HCT116 (cell line): ENCODE results near the gene COL26A1. TPM values are rescaled to one million over a fixed set of nuclear protein-coding genes. Genes with fewer than 3 reads are reported as not detected.

ENCODE experiments used
- ATAC-seq: fragments of 200-7000 bp; cut with Tn5 transposase; 2 replicates; pipeline ENCODE4 v1.9.1; 2020; ENCODE audit warnings: mild to moderate bottlenecking, moderate library complexity
- BruUV-seq: library from RNA; stranded (reverse); fragments of 400-500 nt; replicated peaks from 2 replicates; lab custom pipeline; 2021; lab: Mats Ljungman, UMichigan
- CTCF ChIA-PET: fragments of 300-600 bp; sonication (Branson Sonifier 250); formaldehyde crosslinking; loops from one replicate; lab custom pipeline; 2021; ENCODE audit warnings: antibody characterized with exemption; lab: Charles Lee
- POLR2A ChIA-PET: fragments of 300-600, 350-600 bp; sonication (Branson Sonifier 250); formaldehyde crosslinking; loops from one replicate; lab custom pipeline; 2021; ENCODE audit warnings: antibody characterized with exemption; lab: Charles Lee
- RAD21 ChIA-PET, 2 experiments: fragments of 300-600 bp; sonication (Branson Sonifier 250); formaldehyde crosslinking; loops; one replicate each; lab custom pipeline; 2023; ENCODE audit warnings: low total read pairs in 2 of 2; ENCODE audit not compliant: uncharacterized antibody in 2 of 2, unreplicated experiment in 2 of 2, low non-redundant PET in 1 of 2; lab: Charles Lee
- DNase-seq: peaks from one replicate; pipeline ENCODE4 v3.0.0-alpha.2; 2010; ENCODE audit warnings: low read depth, low spot score
- H2AFZ ChIP-seq: fragments of 200-600 bp; shearing (Covaris generic), sonication (generic); 2 replicates; pipeline ENCODE4 v1.6.1; 2017; ENCODE audit warnings: low read depth, mixed run types, mixed read lengths, antibody characterized with exemption, low read length; ENCODE audit not compliant: poor library complexity, severe bottlenecking
- H3K27ac ChIP-seq: 2 replicates; pipeline ENCODE4 v1.5.1; 2012; ENCODE audit warnings: low read depth, low read length
- H3K27me3 ChIP-seq: fragments of 200-600 bp; sonication (generic); 2 replicates; pipeline ENCODE4 v1.6.1; 2016; ENCODE audit warnings: mixed run types, low read length, mixed read lengths; ENCODE audit not compliant: insufficient read depth
- H3K36me3 ChIP-seq, 2 experiments: fragments of 200-500 bp in 1 of 2; fragments of 200-600 bp in 1 of 2; sonication (Bioruptor generic) in 1 of 2; sonication (generic) in 1 of 2; 2 replicates each; pipeline versions ENCODE4 v1.5.1 to v1.6.1; 2014 to 2016; ENCODE audit warnings: low read length in 2 of 2, inconsistent platforms in 1 of 2, mixed read lengths in 1 of 2, mixed run types in 1 of 2; ENCODE audit not compliant: insufficient read depth in 2 of 2, control insufficient read depth in 1 of 2
- H3K4me1 ChIP-seq, 2 experiments: fragments of 200-600 bp in 1 of 2; sonication (generic) in 1 of 2; 2 replicates each; pipeline versions ENCODE4 v1.5.1 to v1.6.1; 2012 to 2017; ENCODE audit warnings: low read length in 2 of 2, inconsistent platforms in 1 of 2, mild to moderate bottlenecking in 1 of 2, mixed read lengths in 1 of 2, mixed run types in 1 of 2, moderate library complexity in 1 of 2; ENCODE audit not compliant: insufficient read depth in 2 of 2, control insufficient read depth in 1 of 2
- H3K4me2 ChIP-seq: fragments of 200-600 bp; sonication (generic); 2 replicates; pipeline ENCODE4 v1.6.1; 2017; ENCODE audit warnings: mixed run types, low read length, mixed read lengths
- H3K4me3 ChIP-seq, 2 experiments: fragments of 200-600 bp in 1 of 2; sonication (generic) in 1 of 2; replicated peaks in 1 of 2; 2 replicates each; pipeline ENCODE4 v1.5.1; 2011 to 2016; ENCODE audit warnings: low read length in 2 of 2, control low read depth in 1 of 2, low read depth in 1 of 2, mild to moderate bottlenecking in 1 of 2, mixed read lengths in 1 of 2, mixed run types in 1 of 2
- H3K79me2 ChIP-seq: fragments of 200-600 bp; sonication (generic); 2 replicates; pipeline ENCODE4 v1.6.1; 2017; ENCODE audit warnings: mild to moderate bottlenecking, mixed run types, low read length, moderate library complexity, mixed read lengths; ENCODE audit not compliant: insufficient read depth
- H3K9ac ChIP-seq: fragments of 200-600 bp; sonication (generic); 2 replicates; pipeline ENCODE4 v1.6.1; 2016; ENCODE audit warnings: low read length, mixed read lengths
- H3K9me2 ChIP-seq: fragments of 200-600 bp; sonication (generic), shearing (Covaris generic); 2 replicates; pipeline ENCODE4 v1.6.1; 2017; ENCODE audit warnings: mixed run types, mild to moderate bottlenecking, moderate library complexity; ENCODE audit not compliant: insufficient read depth
- H3K9me3 ChIP-seq, 2 experiments: fragments of 200-500 bp in 1 of 2; fragments of 200-600 bp in 1 of 2; sonication (Bioruptor generic) in 1 of 2; sonication (generic) in 1 of 2; 2 replicates each; pipeline ENCODE4 v1.6.1; 2014 to 2017; ENCODE audit warnings: low read length in 2 of 2, mixed read lengths in 2 of 2, inconsistent platforms in 1 of 2, low read depth in 1 of 2, mild to moderate bottlenecking in 1 of 2, mixed run types in 1 of 2, moderate library complexity in 1 of 2; ENCODE audit not compliant: control insufficient read depth in 1 of 2, insufficient read depth in 1 of 2
- H4K20me1 ChIP-seq: fragments of 200-600 bp; sonication (generic), shearing (Covaris generic); 2 replicates; pipeline ENCODE4 v1.6.1; 2017; ENCODE audit warnings: mixed run types, mild to moderate bottlenecking, moderate library complexity; ENCODE audit not compliant: insufficient read depth
- CBX3 ChIP-seq: IDR thresholded peaks from 2 replicates; pipeline ENCODE4 v1.6.1; 2012; ENCODE audit warnings: low read depth
- CEBPB ChIP-seq: IDR thresholded peaks from 2 replicates; pipeline ENCODE4 v1.6.1; 2012; ENCODE audit warnings: low read depth
- EGR1 ChIP-seq: IDR thresholded peaks from 2 replicates; pipeline ENCODE4 v1.6.1; 2012; ENCODE audit warnings: low read depth
- ELF1 ChIP-seq: IDR thresholded peaks from 2 replicates; pipeline ENCODE4 v1.6.1; 2012; ENCODE audit warnings: low read depth, borderline replicate concordance
- EZH2 ChIP-seq: fragments of 200-600 bp; sonication (generic); IDR thresholded peaks from 2 replicates; pipeline ENCODE4 v1.6.1; 2017; ENCODE audit warnings: antibody characterized with exemption, mixed run types
- EZH2phosphoT487 ChIP-seq: fragments of 200-600 bp; IDR thresholded peaks from 2 replicates; pipeline ENCODE4 v1.6.1; 2018; ENCODE audit warnings: antibody characterized with exemption, borderline replicate concordance
- FOSL1 ChIP-seq: IDR thresholded peaks from 2 replicates; pipeline ENCODE4 v1.6.1; 2012; ENCODE audit warnings: low read depth
- JUND ChIP-seq: IDR thresholded peaks from 2 replicates; pipeline ENCODE4 v1.6.1; 2012
- POLR2AphosphoS5 ChIP-seq: IDR thresholded peaks from 2 replicates; pipeline ENCODE4 v1.6.1; 2011; ENCODE audit warnings: mild to moderate bottlenecking, low read depth, low read length, moderate library complexity
- SRF ChIP-seq: IDR thresholded peaks from 2 replicates; pipeline ENCODE4 v1.6.1; 2012; ENCODE audit warnings: low read depth
- TCF7L2 ChIP-seq: IDR thresholded peaks from 2 replicates; pipeline ENCODE4 v1.7.0; 2011; ENCODE audit warnings: borderline replicate concordance, inconsistent platforms; ENCODE audit not compliant: insufficient read depth, insufficient read length; ENCODE audit errors: extremely low read depth
- YY1 ChIP-seq: IDR thresholded peaks from 2 replicates; pipeline ENCODE4 v1.6.1; 2011; ENCODE audit warnings: low read length, low read depth, moderate library complexity, mild to moderate bottlenecking; ENCODE audit not compliant: insufficient replicate concordance; ENCODE audit errors: extremely low read depth
- ZBTB33 ChIP-seq: IDR thresholded peaks from 2 replicates; pipeline ENCODE4 v1.6.1; 2011; ENCODE audit warnings: mild to moderate bottlenecking, low read length, moderate library complexity; ENCODE audit not compliant: insufficient replicate concordance; ENCODE audit errors: extremely low read depth
- ZFX ChIP-seq: fragments of 450-650 bp; IDR thresholded peaks from 2 replicates; pipeline ENCODE4 v1.6.1; 2017
- ZNF274 ChIP-seq: fragments of 200-500 bp; sonication (Bioruptor generic); IDR thresholded peaks from 2 replicates; pipeline ENCODE4 v1.6.1; 2014; ENCODE audit warnings: mild to moderate bottlenecking, low read depth, low read length, inconsistent platforms
- intact Hi-C: fragments of 100-400 bp; cut with micrococcal nuclease; formaldehyde crosslinking; loops from 2 replicates; pipeline ENCODE4 v1.10.0; 2022
- total RNA-seq: library from RNA; stranded (reverse); gene quantifications from one replicate; pipeline ENCODE4 v1.2.1, GENCODE V29; 2021; ENCODE audit not compliant: unreplicated experiment
- TF ChIP-seq, protein P1 (sequence below): IDR thresholded peaks from 2 replicates; pipeline ENCODE4 v1.6.1; 2012
- TF ChIP-seq, protein P2 (sequence below): IDR thresholded peaks from 2 replicates; pipeline ENCODE4 v1.6.1; 2012; ENCODE audit warnings: low read depth

Gene COL26A1
- total RNA-seq, 1 experiment from 2014 or later = 0.27 TPM

- Histone ChIP-seq H3K79me2 (no peaks in the 10 kb centered on the region), H3K9me2 (no peaks in the 10 kb centered on the region), H3K9ac (no peak overlapping the region), H3K4me1 (no peaks in the 10 kb centered on the region), H3K4me3 (no peak overlapping the region), H3K36me3 (no peaks in the 10 kb centered on the region), H3K27me3 (no peaks in the 10 kb centered on the region), H2AFZ (no peak overlapping the region), H3K27ac (no peak overlapping the region), H3K4me2 (no peak overlapping the region), H3K9me3 (no peaks in the 10 kb centered on the region), H4K20me1 (no peaks in the 10 kb centered on the region)
- DNase-seq = no peak
- BruUV-seq = no TSS peak
- ChIA-PET POLR2A (no interaction called here), RAD21 (interaction anchor here in 1 of 2 experiments (0.7 kb wide), 1 partner anchor 483 kb away, joined by 3 read pairs; no protein-coding TSS in a partner anchor), CTCF (interaction anchor here (1.5 kb wide), 1 partner anchor 10 kb away, joined by 3 read pairs; no protein-coding TSS in a partner anchor)
- intact Hi-C loops = no loop called here
- TF ChIP-seq ZBTB33 (no peak), JUND (no peak), ELF1 (no peak), EZH2phosphoT487 (no peak), SRF (no peak), EZH2 (no peak), EGR1 (no peak), ZNF274 (no peak), CEBPB (no peak), FOSL1 (no peak), ZFX (no peak), YY1 (no peak), TCF7L2 (no peak), POLR2AphosphoS5 (no peak), CBX3 (no peak)
- TF ChIP-seq, protein P1, sequence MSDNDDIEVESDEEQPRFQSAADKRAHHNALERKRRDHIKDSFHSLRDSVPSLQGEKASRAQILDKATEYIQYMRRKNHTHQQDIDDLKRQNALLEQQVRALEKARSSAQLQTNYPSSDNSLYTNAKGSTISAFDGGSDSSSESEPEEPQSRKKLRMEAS = no peak
- TF ChIP-seq, protein P2, sequence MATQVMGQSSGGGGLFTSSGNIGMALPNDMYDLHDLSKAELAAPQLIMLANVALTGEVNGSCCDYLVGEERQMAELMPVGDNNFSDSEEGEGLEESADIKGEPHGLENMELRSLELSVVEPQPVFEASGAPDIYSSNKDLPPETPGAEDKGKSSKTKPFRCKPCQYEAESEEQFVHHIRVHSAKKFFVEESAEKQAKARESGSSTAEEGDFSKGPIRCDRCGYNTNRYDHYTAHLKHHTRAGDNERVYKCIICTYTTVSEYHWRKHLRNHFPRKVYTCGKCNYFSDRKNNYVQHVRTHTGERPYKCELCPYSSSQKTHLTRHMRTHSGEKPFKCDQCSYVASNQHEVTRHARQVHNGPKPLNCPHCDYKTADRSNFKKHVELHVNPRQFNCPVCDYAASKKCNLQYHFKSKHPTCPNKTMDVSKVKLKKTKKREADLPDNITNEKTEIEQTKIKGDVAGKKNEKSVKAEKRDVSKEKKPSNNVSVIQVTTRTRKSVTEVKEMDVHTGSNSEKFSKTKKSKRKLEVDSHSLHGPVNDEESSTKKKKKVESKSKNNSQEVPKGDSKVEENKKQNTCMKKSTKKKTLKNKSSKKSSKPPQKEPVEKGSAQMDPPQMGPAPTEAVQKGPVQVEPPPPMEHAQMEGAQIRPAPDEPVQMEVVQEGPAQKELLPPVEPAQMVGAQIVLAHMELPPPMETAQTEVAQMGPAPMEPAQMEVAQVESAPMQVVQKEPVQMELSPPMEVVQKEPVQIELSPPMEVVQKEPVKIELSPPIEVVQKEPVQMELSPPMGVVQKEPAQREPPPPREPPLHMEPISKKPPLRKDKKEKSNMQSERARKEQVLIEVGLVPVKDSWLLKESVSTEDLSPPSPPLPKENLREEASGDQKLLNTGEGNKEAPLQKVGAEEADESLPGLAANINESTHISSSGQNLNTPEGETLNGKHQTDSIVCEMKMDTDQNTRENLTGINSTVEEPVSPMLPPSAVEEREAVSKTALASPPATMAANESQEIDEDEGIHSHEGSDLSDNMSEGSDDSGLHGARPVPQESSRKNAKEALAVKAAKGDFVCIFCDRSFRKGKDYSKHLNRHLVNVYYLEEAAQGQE = no peak
- ATAC-seq = no peak
Observed at GRCh38 chr7:101553018-101553770, 190.5 kb downstream of the COL26A1 start.
